H9 (cell line): ENCODE data around the gene CSRNP2. TPM values are rescaled to one million over a fixed set of nuclear protein-coding genes. Genes with fewer than 3 reads are reported as not detected.
A peak's percentile ranks its signal among the peaks of the same experiment; 100 is the strongest.

Experiments
- DNase-seq: peaks from one replicate; pipeline ENCODE4 v3.0.0-alpha.2; 2017
- H2AFZ ChIP-seq: one replicate; pipeline ENCODE4 v1.6.1; 2013; ENCODE audit warnings: mild to moderate bottlenecking, low read length, control low read depth, moderate library complexity
- H2AK5ac ChIP-seq: 2 replicates; pipeline ENCODE4 v1.6.1; 2013; ENCODE audit warnings: low read length, control low read depth, mixed read lengths; ENCODE audit not compliant: insufficient read length
- H2BK120ac ChIP-seq: one replicate; pipeline ENCODE4 v1.6.1; 2013; ENCODE audit warnings: low read depth, mild to moderate bottlenecking, low read length, control low read depth, inconsistent platforms; ENCODE audit not compliant: poor library complexity, severe bottlenecking
- H2BK12ac ChIP-seq: 2 replicates; pipeline ENCODE4 v1.6.1; 2013; ENCODE audit warnings: low read length, control low read depth, mixed read lengths, low read depth; ENCODE audit not compliant: insufficient read length
- H2BK15ac ChIP-seq: 2 replicates; pipeline ENCODE4 v1.6.1; 2013; ENCODE audit warnings: low read depth, low read length, control low read depth
- H2BK20ac ChIP-seq: one replicate; pipeline ENCODE4 v1.6.1; 2013; ENCODE audit warnings: low read depth, mild to moderate bottlenecking, low read length, control low read depth, inconsistent platforms; ENCODE audit not compliant: poor library complexity, severe bottlenecking
- H2BK5ac ChIP-seq: 2 replicates; pipeline ENCODE4 v1.6.1; 2013; ENCODE audit warnings: low read length, control low read depth, mixed read lengths; ENCODE audit not compliant: insufficient read length
- H3K14ac ChIP-seq: 2 replicates; pipeline ENCODE4 v1.6.1; 2013; ENCODE audit warnings: low read length, control low read depth; ENCODE audit not compliant: insufficient read depth
- H3K18ac ChIP-seq: 2 replicates; pipeline ENCODE4 v1.6.1; 2013; ENCODE audit warnings: low read depth, mild to moderate bottlenecking, mixed read lengths, low read length, control low read depth; ENCODE audit not compliant: insufficient read length
- H3K23ac ChIP-seq: 2 replicates; pipeline ENCODE4 v1.6.1; 2013; ENCODE audit warnings: low read length, control low read depth, mixed read lengths, low read depth; ENCODE audit not compliant: insufficient read length
- H3K23me2 ChIP-seq: 2 replicates; pipeline ENCODE4 v1.6.1; 2013; ENCODE audit warnings: low read depth, mild to moderate bottlenecking, mixed read lengths, low read length, control low read depth; ENCODE audit not compliant: insufficient read length, poor library complexity, severe bottlenecking
- H3K27ac ChIP-seq: 2 replicates; pipeline ENCODE4 v1.5.1; 2013; ENCODE audit warnings: low read length, control low read depth, mixed read lengths, low read depth; ENCODE audit not compliant: insufficient read length
- H3K27me3 ChIP-seq: 2 replicates; pipeline ENCODE4 v1.6.1; 2013; ENCODE audit warnings: low read length, control low read depth, inconsistent platforms; ENCODE audit not compliant: insufficient read depth
- H3K4ac ChIP-seq: 2 replicates; pipeline ENCODE4 v1.6.1; 2013; ENCODE audit warnings: low read depth, mild to moderate bottlenecking, control low read depth, inconsistent platforms, low read length, moderate library complexity
- H3K4me1 ChIP-seq: 2 replicates; pipeline ENCODE4 v1.6.1; 2013; ENCODE audit warnings: low read length, control low read depth, inconsistent platforms; ENCODE audit not compliant: insufficient read depth
- H3K4me2 ChIP-seq: 2 replicates; pipeline ENCODE4 v1.6.1; 2013; ENCODE audit warnings: low read length, control low read depth, mixed read lengths; ENCODE audit not compliant: insufficient read length, insufficient read depth
- H3K56ac ChIP-seq: 2 replicates; pipeline ENCODE4 v1.6.1; 2013; ENCODE audit warnings: low read depth, mild to moderate bottlenecking, mixed read lengths, low read length, control low read depth; ENCODE audit not compliant: insufficient read length
- H3K79me1 ChIP-seq: 2 replicates; pipeline ENCODE4 v1.6.1; 2013; ENCODE audit warnings: low read depth, mild to moderate bottlenecking, moderate library complexity, low read length, control low read depth, inconsistent platforms; ENCODE audit not compliant: insufficient read depth, poor library complexity, severe bottlenecking
- H3K79me2 ChIP-seq: 2 replicates; pipeline ENCODE4 v1.6.1; 2013; ENCODE audit warnings: low read length, control low read depth, inconsistent platforms; ENCODE audit not compliant: insufficient read depth
- H3K9ac ChIP-seq: 2 replicates; pipeline ENCODE4 v1.6.1; 2013; ENCODE audit warnings: low read length, control low read depth, mixed read lengths; ENCODE audit not compliant: insufficient read length; ENCODE audit errors: extremely low read depth
- H3K9me3 ChIP-seq: one replicate; pipeline ENCODE4 v1.6.1; 2013; ENCODE audit warnings: low read depth, low read length, inconsistent platforms; ENCODE audit not compliant: control insufficient read depth
- H3T11ph ChIP-seq: one replicate; pipeline ENCODE4 v1.6.1; 2013; ENCODE audit warnings: mild to moderate bottlenecking, low read length, control low read depth, inconsistent platforms
- H4K20me1 ChIP-seq: one replicate; pipeline ENCODE4 v1.6.1; 2013; ENCODE audit not compliant: control insufficient read depth, insufficient read length, insufficient read depth
- H4K5ac ChIP-seq: 2 replicates; pipeline ENCODE4 v1.6.1; 2013; ENCODE audit warnings: low read depth, mild to moderate bottlenecking, mixed read lengths, low read length, control low read depth; ENCODE audit not compliant: insufficient read length
- H4K8ac ChIP-seq: replicated peaks from 2 replicates; pipeline ENCODE4 v1.6.1; 2013; ENCODE audit warnings: low read length, control low read depth, mixed read lengths, low read depth; ENCODE audit not compliant: insufficient read length
- H4K91ac ChIP-seq: 2 replicates; pipeline ENCODE4 v1.6.1; 2013; ENCODE audit warnings: low read depth, mild to moderate bottlenecking, moderate library complexity, mixed read lengths, low read length, control low read depth; ENCODE audit not compliant: insufficient read length
- H3K27ac Mint-ChIP-seq, 3 experiments: 2 replicates in 2 of 3; 3 replicates in 1 of 3; pipeline ENCODE4 v1.8.0; 2020 to 2021; ENCODE audit warnings: mixed read lengths in 3 of 3, mild to moderate bottlenecking in 1 of 3, moderate library complexity in 1 of 3
- H3K27me3 Mint-ChIP-seq: 2 replicates; pipeline ENCODE4 v1.8.0; 2021; ENCODE audit warnings: low read depth, mild to moderate bottlenecking, moderate library complexity, mixed read lengths
- H3K36me3 Mint-ChIP-seq, 3 experiments: 2 replicates in 2 of 3; 3 replicates in 1 of 3; pipeline ENCODE4 v1.8.0; 2020 to 2021; ENCODE audit warnings: low read depth in 3 of 3, mixed read lengths in 3 of 3; ENCODE audit not compliant: insufficient read depth in 1 of 3
- H3K4me1 Mint-ChIP-seq, 2 experiments: 2 replicates each; pipeline ENCODE4 v1.8.0; 2020; ENCODE audit warnings: mixed read lengths in 2 of 2
- H3K4me3 Mint-ChIP-seq, 2 experiments: 2 replicates in 1 of 2; 3 replicates in 1 of 2; pipeline ENCODE4 v1.8.0; 2020 to 2021; ENCODE audit warnings: mild to moderate bottlenecking in 2 of 2, mixed read lengths in 2 of 2, moderate library complexity in 1 of 2
- H3K9me3 Mint-ChIP-seq, 2 experiments: 2 replicates in 1 of 2; 3 replicates in 1 of 2; pipeline ENCODE4 v1.8.0; 2020; ENCODE audit warnings: mild to moderate bottlenecking in 2 of 2, mixed read lengths in 2 of 2, moderate library complexity in 1 of 2
- CTCF ChIP-seq: fragments of 200-600 bp; sonication (generic); conservative IDR thresholded peaks from 3 replicates; pipeline ENCODE4 v1.8.0; 2021; ENCODE audit warnings: antibody characterized with exemption, mild to moderate bottlenecking
- WGBS: extraction: QIAGEN DNeasy Blood & Tissue Kit; methylation state at CpG from one replicate; pipeline ENCODE4 v1.1.7; 2013; ENCODE audit warnings: missing lambda C conversion rate, low lambda C conversion rate, mixed read lengths; ENCODE audit not compliant: insufficient read length; ENCODE audit errors: extremely low coverage; 5-methylcytosine and 5-hydroxymethylcytosine counted together
- total RNA-seq: library from RNA; stranded (reverse); gene quantifications from 2 replicates; pipeline ENCODE4 v1.2.1, GENCODE V29; 2021

Gene CSRNP2
- total RNA-seq, 1 experiment from 2014 or later, result 38.6 TPM

- Histone ChIP-seq H3K27me3 (no peaks in the 10 kb centered on the region), H3K4me1 (no peaks in the 10 kb centered on the region), H3K23me2 (no peaks in the 10 kb centered on the region), H2AK5ac (no peak overlapping the region), H3K9ac (no peak overlapping the region), H3K4me2 (no peak overlapping the region), H3K56ac (no peak overlapping the region), H2BK12ac (no peak overlapping the region), H2BK5ac (no peak overlapping the region), H3K27ac (no peak overlapping the region), H3K79me1 (peaks cover 8% of the 10 kb centered on the region), H3K14ac (no peak overlapping the region), H3T11ph (no peak overlapping the region), H2AFZ (no peak overlapping the region), H4K5ac (no peak overlapping the region), H2BK15ac (no peak overlapping the region), H3K4ac (no peak overlapping the region), H4K91ac (no peak overlapping the region), H3K9me3 (no peaks in the 10 kb centered on the region), H2BK20ac (no peak overlapping the region), H4K20me1 (no peaks in the 10 kb centered on the region), H3K79me2 (peaks cover 3% of the 10 kb centered on the region; the same call in 1 of the 2 replicates), H2BK120ac (no peak overlapping the region), H3K18ac (no peak overlapping the region), H3K23ac (no peak overlapping the region), H4K8ac (no peak overlapping the region)
- no CpG with 5 or more reads among the region's 4 CpGs for WGBS
- H3K36me3 Mint-ChIP-seq, result peaks cover 13 to 19% (median 16%) of the 10 kb centered on the region in 3 experiments
- H3K9me3 Mint-ChIP-seq, result no peaks in the 10 kb centered on the region
- DNase-seq, result no peak
- TF ChIP-seq CTCF, result no peak
- no peak overlapping the region for H3K4me3 Mint-ChIP-seq
- no peaks in the 10 kb centered on the region for H3K27me3 Mint-ChIP-seq
- H3K4me1 Mint-ChIP-seq, result peaks cover 30 to 38% of the 10 kb centered on the region in 2 experiments
- peak overlapping the region in 1 of 3 experiments; percentile 44; a peak in 1 of 7 replicates for H3K27ac Mint-ChIP-seq
Measured at GRCh38 chr12:51011955-51012354, 71.4 kb downstream of the CSRNP2 start.

Other genes with a start within 250 kb of the CSRNP2 start
- not detected in 2 replicates for gene TMPRSS12, start 240.7 kb downstream of the CSRNP2 start, total RNA-seq
- gene HIGD1C, start 131.1 kb downstream of the CSRNP2 start, total RNA-seq, result not detected in 2 replicates
- 45.6 and 47.9 TPM in 2 replicates for gene SLC11A2, start 57.2 kb downstream of the CSRNP2 start, total RNA-seq
- 33.0 and 34.9 TPM in 2 replicates for gene LETMD1, start 35.3 kb downstream of the CSRNP2 start, total RNA-seq
- gene TFCP2, start 89.5 kb upstream of the CSRNP2 start, total RNA-seq, result 25.2 and 27.1 TPM in 2 replicates
- 12.0 and 13.3 TPM in 2 replicates for gene POU6F1, start 134.5 kb upstream of the CSRNP2 start, total RNA-seq
- gene DAZAP2, start 155.2 kb upstream of the CSRNP2 start, total RNA-seq, result 23.6 and 25.8 TPM in 2 replicates
- gene SMAGP, start 186.8 kb upstream of the CSRNP2 start, total RNA-seq, result 11.3 and 12.4 TPM in 2 replicates
- gene BIN2, start 240.6 kb upstream of the CSRNP2 start, total RNA-seq, result not detected in 2 replicates